Astrocyte of the spinal cord (primary cell): ENCODE measurements around the gene PCSK6.
"Not testable (repeated sequence)": the region's sequence is repeated elsewhere in the genome, so short reads cannot be mapped to it uniquely, and the experiment has no call there.

Experiments used
- DNase-seq: peaks from one replicate; pipeline ENCODE4 v3.0.0; 2011; ENCODE audit warnings: low read depth, low spot score
- H3K4me3 ChIP-seq: 2 replicates; pipeline ENCODE4 v1.5.1; 2011; ENCODE audit warnings: low read depth, mild to moderate bottlenecking, low read length, moderate library complexity
- CTCF ChIP-seq: IDR thresholded peaks from 2 replicates; pipeline ENCODE4 v1.5.1; 2012; ENCODE audit warnings: low read depth, mild to moderate bottlenecking, low read length, inconsistent platforms
- in situ Hi-C: cut with HindIII; loops from 2 replicates; pipeline ENCODE4 v1.10.0; 2017; ENCODE audit warnings: low sequenced_read_pairs

Gene PCSK6

GRCh38 chr15:101358895-101359294 lies 130.6 kb downstream of the PCSK6 start:
- no peak for DNase-seq
- no peak overlapping the region for H3K4me3 ChIP-seq
- TF ChIP-seq CTCF: no peak
- in situ Hi-C loops: no loop called here

GRCh38 chr15:101357885-101358284 lies 131.6 kb downstream of the PCSK6 start:
- no peak overlapping the region for H3K4me3 ChIP-seq
- in situ Hi-C loops: no loop called here
- TF ChIP-seq CTCF: no peak
- DNase-seq: no peak

- no peak for DNase-seq
- no peak overlapping the region for H3K4me3 ChIP-seq
- in situ Hi-C loops: no loop called here
- TF ChIP-seq CTCF: no peak
These were observed 132.2 kb downstream of the PCSK6 start for GRCh38 chr15:101357333-101357732.

- DNase-seq, H3K4me3 ChIP-seq, in situ Hi-C loops: not testable (repeated sequence)
These were observed 132.9 kb downstream of the PCSK6 start for GRCh38 chr15:101356512-101357172.

GRCh38 chr15:101355678-101356464 lies 133.6 kb downstream of the PCSK6 start:
- no peak overlapping the region for H3K4me3 ChIP-seq
- no peak for DNase-seq
- in situ Hi-C loops: no loop called here
- no peak for TF ChIP-seq CTCF

- no peak overlapping the region for H3K4me3 ChIP-seq
- DNase-seq: no peak
- no peak for TF ChIP-seq CTCF
- in situ Hi-C loops: no loop called here
These were observed 134.4 kb downstream of the PCSK6 start for GRCh38 chr15:101354891-101355623.

GRCh38 chr15:101353240-101353639 lies 136.3 kb downstream of the PCSK6 start:
- in situ Hi-C loops: no loop called here
- H3K4me3 ChIP-seq: no peak overlapping the region
- DNase-seq: no peak
- TF ChIP-seq CTCF: no peak
